GM06990 (cell line): ENCODE measurements around the gene BAZ1A.

Experiments used
- DNase-seq: peaks from one replicate; pipeline ENCODE4 v3.0.0-alpha.2; 2011; ENCODE audit not compliant: insufficient read length; ENCODE audit errors: extremely low read depth
- H3K27me3 ChIP-seq: replicated peaks from 2 replicates; pipeline ENCODE4 v1.6.0; 2011; ENCODE audit warnings: low read length; ENCODE audit not compliant: control insufficient read depth, insufficient read depth
- H3K36me3 ChIP-seq: 2 replicates; pipeline ENCODE4 v1.5.1; 2011; ENCODE audit warnings: low read length; ENCODE audit not compliant: control insufficient read depth, insufficient read depth
- H3K4me3 ChIP-seq: replicated peaks from 2 replicates; pipeline ENCODE4 v1.5.1; 2011; ENCODE audit warnings: low read depth, mild to moderate bottlenecking, control low read depth, low read length
- CTCF ChIP-seq: IDR thresholded peaks from 2 replicates; pipeline ENCODE4 v1.5.1; 2011; ENCODE audit warnings: low read length, control low read depth, mild to moderate bottlenecking, inconsistent platforms; ENCODE audit not compliant: insufficient read depth, poor library complexity, severe bottlenecking

The BAZ1A gene

DNA sequence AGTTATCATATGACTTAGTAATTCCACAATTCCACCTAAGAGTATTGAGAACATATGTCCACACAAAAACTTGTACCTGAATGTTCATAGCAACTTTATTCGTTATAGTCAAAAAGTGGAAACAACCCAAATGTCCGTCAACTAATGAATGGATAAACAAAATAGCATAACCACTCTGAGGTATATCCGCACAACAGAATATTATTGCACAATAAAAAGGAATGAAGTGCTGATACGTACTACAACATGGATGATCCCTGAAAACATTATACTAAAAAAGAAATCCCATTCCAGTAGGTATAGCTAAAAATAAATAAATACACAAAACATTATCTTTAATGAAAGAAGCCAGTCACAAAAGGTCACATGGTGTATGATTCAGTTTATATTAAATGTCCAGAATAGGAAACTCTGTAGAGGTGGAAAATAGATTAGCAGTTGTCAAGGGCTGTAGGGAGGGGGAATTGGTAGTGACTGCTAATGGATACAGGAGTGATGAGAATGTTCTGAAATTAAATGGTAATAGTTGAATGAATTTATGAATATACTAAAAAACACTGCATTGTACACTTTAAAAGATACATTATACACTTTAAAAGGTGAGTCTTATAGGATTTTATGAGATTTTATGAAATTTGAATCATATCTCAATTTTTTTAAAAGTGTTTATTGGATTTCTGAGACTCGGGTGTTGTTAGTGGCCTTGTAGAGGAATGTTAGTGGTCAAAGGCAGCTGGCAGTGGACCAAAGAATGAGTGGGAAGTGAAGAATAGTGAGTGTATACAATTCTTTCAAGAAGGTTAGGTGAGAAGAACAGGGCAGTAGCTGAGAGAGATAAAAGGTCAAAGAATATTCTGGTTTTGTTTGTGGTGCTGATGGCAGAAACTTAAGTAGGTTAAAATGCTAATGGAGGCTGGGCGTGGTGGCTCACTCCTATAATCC lies 36.3 kb upstream of the BAZ1A start:
- H3K36me3 ChIP-seq: no peaks in the 10 kb centered on the region
- no peaks in the 10 kb centered on the region for H3K27me3 ChIP-seq
- TF ChIP-seq CTCF: no peak
- H3K4me3 ChIP-seq: no peak overlapping the region
- DNase-seq: no peak

DNA sequence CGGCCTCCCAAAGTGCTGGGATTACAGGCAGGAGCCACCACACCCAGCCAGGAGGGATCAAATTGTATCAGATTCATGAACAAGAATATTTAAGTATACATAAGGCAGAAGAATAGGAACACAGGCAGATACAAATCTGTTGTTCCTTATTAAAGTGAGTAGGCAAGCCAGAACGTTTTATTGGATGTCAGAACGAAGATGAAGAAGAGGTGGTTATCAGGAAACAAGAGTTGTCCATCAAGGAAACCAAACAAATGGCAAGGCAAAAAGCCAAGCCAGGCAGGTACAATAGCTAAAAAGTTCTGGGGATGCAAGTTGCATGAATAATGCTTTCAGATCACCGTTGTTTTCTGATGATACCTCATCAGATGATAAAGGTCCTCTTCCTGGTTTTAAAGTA lies 31.1 kb upstream of the BAZ1A start:
- TF ChIP-seq CTCF: no peak
- Histone ChIP-seq H3K36me3 (no peaks in the 10 kb centered on the region), H3K27me3 (no peaks in the 10 kb centered on the region), H3K4me3 (no peak overlapping the region)
- no peak for DNase-seq

- no peaks in the 10 kb centered on the region for H3K36me3 ChIP-seq
- no peak overlapping the region for H3K4me3 ChIP-seq
- DNase-seq: no peak
- TF ChIP-seq CTCF: no peak
- no peaks in the 10 kb centered on the region for H3K27me3 ChIP-seq
Observed at GRCh38 chr14:34895277-34895676, 20.1 kb upstream of the BAZ1A start.

DNA sequence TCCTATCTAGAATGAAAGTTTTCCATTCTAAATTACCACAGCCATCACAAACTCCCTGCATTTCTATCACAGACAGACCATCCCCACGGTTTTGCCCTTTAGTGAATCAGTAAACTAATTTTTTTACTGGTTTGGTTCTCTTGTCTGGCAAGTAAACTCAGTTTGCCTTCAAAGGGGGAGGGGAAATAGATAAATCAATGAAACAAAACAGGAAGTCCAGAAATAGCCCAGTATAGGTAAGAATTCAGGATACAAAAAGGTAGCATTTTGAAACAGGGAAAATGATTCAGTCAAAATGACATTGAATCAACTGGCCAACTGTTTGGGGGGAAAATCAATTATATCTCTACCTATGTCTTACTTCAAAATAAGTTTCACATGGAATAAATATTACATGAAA lies 15.8 kb upstream of the BAZ1A start:
- DNase-seq: no peak
- H3K27me3 ChIP-seq: no peaks in the 10 kb centered on the region
- no peak for TF ChIP-seq CTCF
- no peak overlapping the region for H3K4me3 ChIP-seq
- no peaks in the 10 kb centered on the region for H3K36me3 ChIP-seq

GRCh38 chr14:34888186-34888585 lies 13.0 kb upstream of the BAZ1A start:
- H3K4me3 ChIP-seq: no peak overlapping the region
- no peak for DNase-seq
- H3K36me3 ChIP-seq: no peaks in the 10 kb centered on the region
- TF ChIP-seq CTCF: no peak
- no peaks in the 10 kb centered on the region for H3K27me3 ChIP-seq

GRCh38 chr14:34883954-34884353 lies 8.8 kb upstream of the BAZ1A start:
- H3K36me3 ChIP-seq: no peaks in the 10 kb centered on the region
- no peak overlapping the region for H3K4me3 ChIP-seq
- no peak for DNase-seq
- TF ChIP-seq CTCF: no peak
- no peaks in the 10 kb centered on the region for H3K27me3 ChIP-seq
